Measurements from ENCODE around the gene HHIP.

Gene HHIP

DNA sequence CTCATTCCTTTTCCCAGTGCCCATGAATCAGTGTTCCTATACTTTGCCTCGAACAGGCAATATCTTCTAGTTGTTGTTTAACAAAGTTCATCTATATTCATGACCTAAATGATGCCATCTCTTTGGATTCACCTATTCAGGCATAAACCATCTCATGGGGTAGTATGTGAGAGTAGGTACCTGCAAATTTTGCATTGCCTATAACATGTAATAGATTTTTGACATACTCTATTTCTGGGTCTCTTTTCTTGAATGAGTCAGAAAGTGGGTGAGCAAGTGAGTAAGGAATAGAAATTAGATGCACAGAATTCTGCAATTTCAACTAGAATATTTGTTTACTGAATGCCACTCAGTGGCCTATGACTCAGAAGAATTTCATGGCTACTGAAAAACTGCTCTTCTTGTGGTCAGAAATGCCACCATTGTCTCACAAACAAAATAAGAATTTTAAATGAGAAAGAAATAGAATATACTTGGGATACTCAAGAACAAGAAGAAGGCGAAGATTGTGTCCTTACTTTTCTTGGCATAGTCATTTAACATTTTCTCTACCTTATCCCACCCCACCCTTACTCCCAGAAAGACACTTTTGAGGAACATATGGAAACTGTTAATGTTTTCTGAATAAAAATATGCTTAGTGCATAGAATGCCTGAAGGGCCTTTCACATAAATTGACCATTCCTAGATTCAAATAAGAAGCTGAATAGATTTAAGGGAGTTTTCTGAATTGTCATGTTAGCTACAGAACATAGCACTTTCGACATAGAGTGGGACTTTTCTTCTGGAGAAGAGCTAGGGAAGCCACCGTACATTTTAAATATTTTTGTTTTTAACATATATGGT is 86.8 kb downstream of the HHIP start:
- no peak for TF ChIP-seq CTCF (IDR thresholded peaks at IDR 0.05; ENCODE audit: low read depth, low read length, missing control alignments)
- DNase-seq (ENCODE audit: low read depth) = no peak
- in situ Hi-C loops (cut with HindIII; ENCODE audit: low sequenced_read_pairs) = no loop called here
- H3K4me3 ChIP-seq (ENCODE audit: low read depth, low read length) = no peak overlapping the region

DNA sequence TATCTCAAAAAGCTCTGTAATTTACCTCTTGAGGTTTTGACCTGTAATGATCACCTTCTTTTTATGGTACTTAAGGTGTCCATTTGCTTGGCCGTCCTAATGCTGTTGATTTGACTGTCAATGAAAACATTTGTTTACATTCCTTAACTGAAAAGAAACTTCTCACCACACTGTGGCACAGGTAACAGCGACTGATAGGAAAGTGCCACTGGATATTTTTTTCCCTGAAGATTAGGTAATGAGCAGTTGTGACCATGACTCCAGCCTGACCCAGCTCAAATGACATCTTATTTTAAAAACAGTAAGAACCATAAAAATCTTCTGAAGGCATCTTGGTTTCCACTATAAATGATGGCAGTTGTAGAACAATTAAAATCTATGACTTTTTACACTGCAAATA is 87.6 kb downstream of the HHIP start:
- TF ChIP-seq CTCF (IDR thresholded peaks at IDR 0.05; ENCODE audit: low read depth, low read length, missing control alignments) = no peak
- no peak overlapping the region for H3K4me3 ChIP-seq (ENCODE audit: low read depth, low read length)
- no peak for DNase-seq (ENCODE audit: low read depth)
- in situ Hi-C loops (cut with HindIII; ENCODE audit: low sequenced_read_pairs) = no loop called here

GRCh38 chr4:144734522-144734921 is 88.6 kb downstream of the HHIP start:
- no peak overlapping the region for H3K4me3 ChIP-seq (ENCODE audit: low read depth, low read length)
- peak; percentile 53 for DNase-seq (ENCODE audit: low read depth)
- in situ Hi-C loops (cut with HindIII; ENCODE audit: low sequenced_read_pairs) = no loop called here
- no peak for TF ChIP-seq CTCF (IDR thresholded peaks at IDR 0.05; ENCODE audit: low read depth, low read length, missing control alignments)

GRCh38 chr4:144738649-144739048 is 92.7 kb downstream of the HHIP start:
- H3K4me3 ChIP-seq (ENCODE audit: low read depth, low read length) = no peak overlapping the region
- DNase-seq (ENCODE audit: low read depth) = no peak
- in situ Hi-C loops (cut with HindIII; ENCODE audit: low sequenced_read_pairs) = no loop called here
- TF ChIP-seq CTCF (IDR thresholded peaks at IDR 0.05; ENCODE audit: low read depth, low read length, missing control alignments) = no peak

DNA sequence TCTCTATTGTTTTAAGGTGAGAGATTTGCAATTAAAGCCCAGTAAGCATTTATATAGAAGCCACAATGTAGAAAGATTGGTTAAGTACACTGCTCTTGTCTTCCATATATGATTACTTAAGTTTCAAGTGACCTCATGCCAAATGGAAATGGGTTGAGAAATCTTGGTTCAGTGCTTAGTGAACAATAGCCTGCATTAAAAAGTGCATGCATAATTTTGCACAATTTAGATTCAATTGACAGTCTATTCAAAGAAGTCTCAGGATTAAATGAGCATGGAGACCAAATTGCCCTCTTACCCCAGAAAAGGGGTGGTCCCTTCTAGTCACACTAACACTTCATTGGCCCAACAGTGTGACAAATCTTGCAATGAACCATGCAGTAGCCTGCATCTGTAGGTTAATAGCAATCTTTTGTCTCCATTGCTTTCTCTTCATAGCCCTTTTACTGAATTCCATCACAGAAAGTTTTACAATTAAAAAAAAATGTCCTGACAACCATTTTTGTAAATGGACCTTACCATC is 93.6 kb downstream of the HHIP start:
- TF ChIP-seq CTCF (IDR thresholded peaks at IDR 0.05; ENCODE audit: low read depth, low read length, missing control alignments) = no peak
- in situ Hi-C loops (cut with HindIII; ENCODE audit: low sequenced_read_pairs) = no loop called here
- no peak for DNase-seq (ENCODE audit: low read depth)

DNA sequence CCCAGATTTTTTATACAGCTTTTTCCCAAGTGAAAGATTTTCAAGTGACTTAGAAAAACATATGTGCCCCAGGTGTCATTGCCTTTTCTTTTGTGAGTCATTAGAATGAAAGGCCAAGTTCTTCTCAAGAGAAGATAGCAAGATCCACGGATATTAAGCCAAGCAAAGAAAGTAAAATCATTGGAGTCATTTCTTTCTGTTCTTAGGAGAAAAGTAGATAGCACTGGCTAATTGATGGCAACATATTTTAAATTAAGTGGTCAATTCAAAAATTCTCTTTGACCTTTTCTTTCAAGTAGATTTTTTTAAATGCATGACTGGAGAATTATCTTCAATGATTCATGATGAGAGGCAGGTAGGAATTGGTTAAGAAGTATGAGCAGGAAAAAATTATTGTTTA is 94.4 kb downstream of the HHIP start:
- TF ChIP-seq CTCF (IDR thresholded peaks at IDR 0.05; ENCODE audit: low read depth, low read length, missing control alignments) = no peak
- no peak overlapping the region for H3K4me3 ChIP-seq (ENCODE audit: low read depth, low read length)
- no peak for DNase-seq (ENCODE audit: low read depth)
- in situ Hi-C loops (cut with HindIII; ENCODE audit: low sequenced_read_pairs) = no loop called here

More for the DNA sequence above, 93.6 kb downstream of the HHIP start:
- no peak overlapping the region for H3K4me3 ChIP-seq (ENCODE audit: low read depth, low read length)

Measured in astrocyte of the cerebellum (primary cell).